GM18868 (cell line): ENCODE results near the gene KCTD8.

Source experiments
- ATAC-seq: cut with Tn5 transposase; IDR thresholded peaks from one replicate; pipeline ENCODE4 v1.9.1; 2021; ENCODE audit warnings: mild to moderate bottlenecking, moderate library complexity; ENCODE audit not compliant: unreplicated experiment

Gene KCTD8

DNA sequence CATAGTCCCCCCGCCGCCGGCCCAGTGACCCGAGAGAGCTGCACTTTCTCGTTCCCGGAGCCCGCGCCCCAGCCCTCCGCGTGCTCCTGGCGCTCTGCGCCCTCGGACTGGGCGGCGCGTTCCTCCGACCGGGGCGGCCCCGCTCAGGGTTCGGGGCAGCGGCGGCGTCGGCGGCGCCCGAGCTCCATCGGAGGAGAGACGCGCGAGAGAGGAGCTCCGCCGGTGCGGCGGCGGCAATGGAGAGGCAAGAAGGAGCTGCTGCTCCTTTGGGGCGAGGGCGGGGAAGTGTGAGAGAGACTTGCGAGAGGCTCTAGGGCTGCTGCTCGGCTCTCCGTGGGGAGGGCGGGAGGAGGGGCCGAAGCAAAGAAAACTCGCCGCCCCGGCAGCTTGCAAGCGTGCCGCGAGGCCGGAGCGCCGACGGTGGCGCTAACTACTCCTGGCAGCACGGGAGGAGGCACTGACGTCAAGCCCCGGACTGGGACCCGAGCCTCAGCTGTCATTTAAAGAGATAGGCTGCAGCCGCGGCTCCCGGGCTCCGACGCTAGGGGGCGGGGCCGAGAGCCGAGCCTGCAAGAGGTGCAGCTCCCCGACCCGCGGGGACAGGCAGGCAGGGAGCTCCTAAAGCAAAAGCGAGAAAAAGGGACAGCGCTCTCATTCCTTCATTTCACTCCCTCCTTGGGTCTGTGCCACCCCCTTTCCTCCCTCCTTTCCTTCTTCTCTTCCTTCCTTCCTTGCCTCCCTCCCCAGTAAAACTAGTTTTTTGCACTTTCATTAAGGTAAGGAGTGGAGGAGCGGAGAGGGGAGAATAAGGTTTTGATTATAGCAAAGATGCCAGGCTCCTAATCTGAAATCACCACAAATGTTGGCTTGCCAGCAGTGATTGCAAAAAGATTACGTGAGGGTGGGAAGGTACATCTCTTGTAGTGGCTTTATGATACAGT, at the start of gene KCTD8:
TSS of gene KCTD8 (minus strand) at position 289 of the 941 bp plus-strand sequence.
- ATAC-seq, result peak; percentile 97

DNA sequence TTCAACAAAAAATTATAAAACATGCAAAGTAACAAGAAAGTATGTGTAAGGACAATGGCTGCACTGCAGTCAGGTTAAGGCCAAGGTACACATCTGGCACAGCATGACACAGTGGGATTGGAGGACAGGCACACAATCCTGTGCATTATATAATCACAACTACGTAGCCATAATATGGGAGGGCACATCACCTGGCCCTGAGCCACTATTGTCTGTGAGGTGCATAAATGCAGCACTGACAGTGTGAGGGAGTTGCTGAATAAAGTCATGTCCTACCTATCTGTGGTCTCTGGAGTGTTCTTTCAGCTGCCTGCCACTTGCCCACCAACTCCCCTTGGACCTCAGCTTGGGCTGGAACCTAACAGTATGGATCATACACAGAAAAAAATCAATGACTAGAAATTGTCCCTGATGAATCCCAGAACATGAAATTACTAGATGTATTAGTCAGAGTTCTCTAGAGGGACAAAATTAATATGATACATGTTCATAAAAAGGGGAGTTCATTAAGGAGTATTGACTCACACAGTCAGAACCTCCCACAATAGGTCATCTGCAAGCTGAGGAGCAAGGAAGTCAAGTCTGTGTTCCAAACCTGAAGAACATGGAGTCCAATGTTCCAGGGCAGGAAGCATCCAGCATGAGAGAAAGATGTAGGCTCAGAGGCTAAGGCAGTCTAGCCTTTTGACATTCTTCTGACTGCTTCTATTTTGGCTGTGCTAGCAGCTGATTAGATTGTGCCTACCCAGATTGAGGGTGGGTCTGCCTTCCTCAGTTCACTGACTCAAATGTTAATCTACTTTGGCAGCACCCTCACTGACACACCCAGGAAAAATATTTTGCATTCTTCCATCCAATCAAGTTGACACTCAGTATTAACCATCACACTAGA, 46.4 kb upstream of the KCTD8 start:
- no peak for ATAC-seq

DNA sequence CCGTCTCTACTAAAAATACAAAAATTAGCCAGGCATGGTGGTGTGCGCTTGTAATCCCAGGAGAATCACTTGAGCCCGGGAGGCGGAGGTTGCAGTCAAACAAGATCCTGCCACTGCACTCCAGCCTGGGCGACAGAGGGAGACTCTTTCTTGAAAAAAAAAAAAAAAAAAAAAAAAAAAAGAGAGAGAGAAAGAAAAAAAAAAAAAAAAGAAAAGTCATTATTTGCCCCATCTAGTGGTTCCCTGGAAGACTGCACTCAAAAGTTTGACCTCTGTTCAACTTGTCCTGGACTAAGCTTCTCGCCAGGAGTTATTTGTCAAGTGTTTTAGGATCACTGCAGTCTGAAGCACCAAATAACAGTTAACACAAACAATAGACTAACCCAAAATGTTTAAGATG, 45.3 kb upstream of the KCTD8 start:
- ATAC-seq, result peak; percentile 82

DNA sequence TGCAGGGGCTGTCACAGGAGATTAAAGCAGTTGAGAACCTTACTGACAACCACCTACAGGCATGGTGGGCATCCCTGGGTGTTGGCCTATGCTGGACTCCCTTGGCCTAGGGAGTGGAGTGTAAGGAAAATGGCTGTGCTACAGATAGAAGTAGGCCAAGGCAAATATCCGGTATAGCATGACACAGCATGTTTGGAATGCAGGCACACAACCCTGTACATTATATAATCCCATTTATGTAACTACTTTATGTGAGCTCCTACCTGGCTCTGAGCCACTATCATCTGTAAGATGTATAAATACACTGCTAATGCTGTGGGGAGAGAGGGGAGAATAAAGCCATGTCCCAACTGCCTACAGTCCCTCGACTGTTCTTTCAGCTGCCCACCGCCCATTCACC, 38.7 kb upstream of the KCTD8 start:
- no peak for ATAC-seq

- no peak for ATAC-seq
Observed at GRCh38 chr4:44479731-44480130, 31.1 kb upstream of the KCTD8 start.

DNA sequence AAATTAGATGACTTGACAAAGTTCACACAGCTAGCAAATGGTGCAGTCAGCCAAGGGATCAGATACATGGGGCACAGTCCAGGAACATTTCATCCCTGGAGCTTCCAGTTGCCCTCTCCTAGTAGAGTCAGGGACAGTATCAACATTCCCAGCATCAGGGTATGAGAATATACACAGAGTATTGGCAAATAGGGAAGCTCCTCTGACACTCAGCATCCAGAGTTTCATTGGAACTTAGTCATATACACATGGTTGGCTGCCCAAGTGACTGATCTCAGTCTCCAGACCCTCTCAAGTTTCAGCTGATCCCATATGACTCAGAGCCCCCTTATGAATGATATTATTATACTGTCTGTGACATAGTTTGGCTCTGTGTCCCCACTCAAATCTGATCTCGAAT, 13.7 kb upstream of the KCTD8 start:
- ATAC-seq, result no peak

DNA sequence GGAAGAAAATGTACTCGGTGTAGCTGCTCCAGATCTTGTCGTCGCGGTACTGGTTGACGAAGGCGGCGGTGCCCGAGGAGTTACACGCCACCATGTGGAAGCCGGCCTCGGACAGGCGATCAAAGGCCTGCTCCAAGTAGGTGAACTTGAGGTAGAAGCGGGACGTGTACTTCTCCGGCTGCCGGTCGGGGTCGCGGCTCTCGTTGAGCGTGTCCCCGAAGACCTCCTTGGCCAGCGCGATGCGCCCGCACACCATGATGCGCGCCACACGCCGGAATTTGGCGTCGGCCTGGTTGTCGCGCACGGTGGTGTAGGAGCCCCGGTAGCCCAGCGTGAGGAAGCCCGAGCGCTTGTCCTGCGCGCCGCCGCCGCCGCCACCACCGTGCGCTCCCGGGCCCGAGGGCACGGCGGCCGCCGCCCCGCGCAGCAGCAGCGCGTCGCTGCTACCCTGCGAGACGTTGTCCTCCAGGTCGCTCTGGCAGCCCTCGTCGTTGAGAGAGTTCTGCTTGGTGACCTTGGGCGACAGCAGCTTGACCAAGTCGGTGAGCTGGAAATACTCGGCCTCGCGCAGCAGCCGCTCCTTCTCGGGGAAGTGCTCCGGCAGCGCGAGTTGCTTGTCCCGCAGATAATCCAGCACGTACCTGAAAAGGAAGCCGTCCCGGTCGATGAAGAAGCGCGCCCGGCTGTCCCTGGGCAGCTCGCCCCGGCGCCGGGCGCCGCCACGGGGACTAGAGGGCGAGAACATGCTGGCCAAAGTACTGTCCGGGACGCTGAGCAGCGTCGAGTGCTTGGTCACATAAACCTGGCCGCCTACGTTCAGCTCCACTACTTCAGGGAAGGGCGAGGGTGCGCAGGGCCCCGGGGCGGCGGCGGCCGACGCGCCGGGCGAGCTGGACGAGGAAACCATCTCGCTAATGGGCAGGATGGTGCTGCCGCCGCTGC, 775 bp downstream of the KCTD8 start:
- ATAC-seq, result peak; percentile 2

GRCh38 chr4:44446801-44447562, 1.6 kb downstream of the KCTD8 start:
- no peak for ATAC-seq

DNA sequence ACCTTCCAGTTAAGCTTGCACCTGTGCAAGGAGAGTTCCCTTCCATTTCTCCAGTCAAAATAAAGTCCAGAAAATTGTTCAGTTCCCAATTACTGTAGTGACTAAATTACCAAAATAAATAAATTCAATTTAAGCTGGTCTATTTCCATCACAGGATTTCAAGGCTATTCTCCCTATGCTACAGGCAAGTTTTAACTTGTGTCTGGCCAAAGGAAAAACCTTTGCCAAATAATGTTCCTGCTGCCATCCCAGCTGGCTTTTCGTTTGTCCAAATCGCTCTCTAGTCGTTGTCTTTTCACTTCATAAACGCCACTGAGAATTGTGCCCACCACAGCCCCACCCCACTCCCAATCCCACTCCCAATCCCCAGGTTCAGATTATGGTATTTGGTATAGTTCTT, 2.4 kb downstream of the KCTD8 start:
- no peak for ATAC-seq

GRCh38 chr4:44438687-44439086, 9.9 kb downstream of the KCTD8 start:
- no peak for ATAC-seq

DNA sequence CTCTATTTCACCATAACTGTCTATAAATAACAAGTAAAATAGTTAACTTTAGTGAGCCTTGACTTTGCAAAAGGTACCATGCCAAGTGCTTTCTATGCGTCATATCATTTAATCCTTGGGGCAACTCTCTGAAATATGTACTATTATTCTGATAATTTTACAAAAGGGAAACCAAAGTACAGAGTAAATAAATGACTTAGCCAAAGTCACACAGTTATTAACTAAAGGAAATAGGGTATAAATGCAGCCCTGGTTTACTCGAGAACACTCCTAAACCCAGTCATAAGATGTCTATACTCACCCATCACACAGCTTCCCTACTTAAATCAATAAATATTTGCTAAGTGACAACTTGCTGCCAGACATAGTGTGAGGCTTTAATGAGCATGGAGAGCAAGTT, 14.4 kb downstream of the KCTD8 start:
- ATAC-seq, result no peak

DNA sequence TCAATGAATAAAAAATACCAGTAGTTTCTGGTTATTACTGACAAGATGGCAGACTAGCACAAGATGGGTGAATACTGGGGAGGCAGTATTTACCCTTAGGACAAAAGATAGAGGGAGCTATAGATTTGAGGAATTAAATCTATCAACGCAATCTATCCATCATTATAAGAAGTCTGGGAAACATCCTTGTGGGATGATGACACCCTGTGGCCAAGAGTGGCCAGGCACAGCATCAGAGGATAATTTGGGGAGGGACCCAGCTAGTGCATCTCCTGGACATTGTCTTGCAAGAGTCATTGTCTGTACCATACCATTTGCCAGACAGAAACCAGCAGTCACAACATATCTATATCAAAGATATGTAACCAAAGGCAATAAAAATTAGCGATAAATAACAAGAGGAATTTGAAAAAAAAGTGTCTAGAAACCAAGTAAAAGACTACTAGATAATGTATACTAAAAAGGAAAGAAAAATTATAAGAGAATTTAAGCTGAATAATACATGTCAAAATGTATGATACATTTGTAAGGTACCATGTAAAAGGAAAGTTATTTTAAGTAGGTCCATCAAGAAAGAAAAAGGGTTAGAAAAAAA, 22.9 kb downstream of the KCTD8 start:
- ATAC-seq, result no peak

DNA sequence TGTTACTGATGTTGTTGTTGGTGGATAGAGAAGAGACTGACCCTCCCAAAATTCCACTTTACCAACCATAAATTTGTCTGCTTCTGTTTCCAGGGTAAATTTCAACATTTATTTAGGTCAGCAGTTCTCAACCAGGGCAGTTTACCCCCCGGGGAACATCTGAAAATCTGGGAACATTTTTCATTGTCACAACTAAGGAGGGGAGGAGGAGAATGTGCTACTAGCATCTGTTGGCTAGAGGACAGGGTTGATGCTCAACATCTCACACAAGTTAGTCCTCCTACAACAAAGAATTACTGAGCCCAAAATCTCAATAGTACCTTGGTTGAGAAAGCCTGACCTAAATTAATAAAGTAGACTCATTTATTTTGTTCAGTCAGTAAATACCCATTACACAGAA, 25.7 kb downstream of the KCTD8 start:
- ATAC-seq, result no peak

DNA sequence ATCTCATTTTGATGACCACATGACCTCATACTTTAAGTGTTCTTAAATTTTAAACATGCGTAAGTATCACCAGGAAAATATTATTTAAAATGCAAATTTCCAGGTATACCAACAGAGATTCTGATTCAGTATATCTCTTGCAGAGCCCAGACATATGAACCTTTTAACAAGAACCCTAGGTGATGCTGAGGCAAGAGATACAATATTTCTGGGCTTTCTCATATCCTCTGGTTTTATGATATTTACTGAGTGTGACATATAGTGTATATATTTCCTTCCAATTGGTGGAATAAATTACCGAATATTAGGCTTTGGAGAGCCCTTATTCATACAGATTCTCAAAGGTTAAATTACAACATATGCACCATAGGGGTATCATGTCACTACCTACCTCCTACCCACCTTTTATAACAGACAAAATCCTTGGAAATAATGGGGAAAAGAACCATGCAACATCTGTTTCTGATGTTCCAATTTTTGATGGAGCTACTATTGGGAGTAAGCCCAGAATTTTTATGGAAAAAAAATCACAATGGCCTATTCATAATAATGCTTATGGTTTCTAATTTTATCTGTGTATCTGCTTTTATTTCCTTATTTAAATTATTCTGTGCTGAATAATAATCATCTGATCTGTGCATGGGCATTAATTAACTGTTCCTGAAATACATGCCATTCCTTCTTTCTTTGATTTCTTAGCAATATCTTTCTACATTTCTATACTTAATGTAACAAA, 27.1 kb downstream of the KCTD8 start:
- ATAC-seq, result no peak

DNA sequence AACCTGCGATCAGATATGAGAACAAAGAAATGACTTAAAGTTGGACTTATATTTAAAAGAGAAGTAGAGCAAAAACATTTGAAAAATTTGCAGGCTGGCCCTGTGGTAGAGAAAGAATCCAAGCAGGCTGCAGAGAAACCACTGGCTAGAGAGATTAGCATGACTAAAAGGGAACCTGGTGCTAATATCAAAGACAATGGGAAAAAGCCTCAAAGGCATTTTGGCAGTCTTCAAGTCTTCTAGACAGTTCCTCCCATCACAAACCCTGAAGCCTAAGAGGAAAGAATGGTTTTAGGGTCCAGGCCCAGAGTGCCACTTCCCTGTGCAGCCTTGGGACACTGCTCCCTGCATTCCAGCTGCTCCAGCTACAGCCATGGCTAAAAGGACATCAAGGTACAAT, 33.4 kb downstream of the KCTD8 start:
- no peak for ATAC-seq

DNA sequence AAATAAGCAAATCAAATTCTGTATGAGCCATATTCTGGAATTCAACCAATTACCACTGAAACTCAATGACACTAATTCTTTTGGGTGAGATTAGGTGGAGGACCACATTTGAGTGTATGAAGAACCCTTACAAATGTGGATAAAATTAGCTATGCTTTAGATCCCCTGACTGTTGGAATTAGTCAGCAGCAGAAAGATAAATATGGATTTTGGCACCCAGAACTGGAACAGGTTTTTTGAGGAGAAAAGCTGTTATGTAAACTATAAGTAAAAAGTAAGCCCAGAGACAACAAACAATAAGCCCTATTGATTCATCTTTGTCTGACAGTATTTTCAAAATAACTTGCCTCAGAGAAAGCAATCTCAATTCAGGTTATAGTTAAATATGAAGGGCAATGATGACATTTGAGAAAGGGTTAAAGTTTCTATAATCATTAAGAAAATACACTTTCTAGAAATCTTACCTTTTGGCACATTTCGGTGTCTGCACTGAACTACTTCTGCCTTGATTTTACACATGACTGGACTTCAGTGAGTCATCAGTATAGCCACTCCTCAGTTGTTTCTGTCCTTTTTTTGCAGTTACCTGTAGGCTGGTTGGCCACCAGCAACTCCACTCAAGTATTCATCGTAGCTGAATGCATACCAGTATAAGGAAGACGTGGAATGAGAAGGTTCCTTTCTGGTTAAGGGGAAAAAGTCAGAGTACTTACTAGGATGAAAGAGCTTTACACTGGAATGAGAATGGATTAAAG, 80.0 kb downstream of the KCTD8 start:
- no peak for ATAC-seq

DNA sequence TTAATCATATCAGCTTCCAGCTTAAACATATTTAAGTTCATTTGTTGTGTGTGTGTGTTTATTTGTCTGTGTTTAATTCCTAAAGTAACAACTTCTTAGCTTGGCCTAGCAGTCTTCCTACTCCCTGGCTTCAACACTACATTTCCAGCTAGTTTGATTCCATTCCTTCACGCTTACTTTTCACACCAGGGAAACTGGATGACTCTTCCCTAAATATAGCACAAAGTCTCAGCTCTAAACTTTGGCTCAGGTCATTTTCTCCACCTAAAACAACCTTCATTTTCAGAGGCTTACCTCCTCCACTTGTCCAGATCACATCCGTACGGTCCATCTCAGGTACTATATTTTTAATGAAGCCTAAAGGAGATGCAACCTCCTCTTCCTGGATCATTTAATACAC, 94.4 kb downstream of the KCTD8 start:
- ATAC-seq, result no peak

DNA sequence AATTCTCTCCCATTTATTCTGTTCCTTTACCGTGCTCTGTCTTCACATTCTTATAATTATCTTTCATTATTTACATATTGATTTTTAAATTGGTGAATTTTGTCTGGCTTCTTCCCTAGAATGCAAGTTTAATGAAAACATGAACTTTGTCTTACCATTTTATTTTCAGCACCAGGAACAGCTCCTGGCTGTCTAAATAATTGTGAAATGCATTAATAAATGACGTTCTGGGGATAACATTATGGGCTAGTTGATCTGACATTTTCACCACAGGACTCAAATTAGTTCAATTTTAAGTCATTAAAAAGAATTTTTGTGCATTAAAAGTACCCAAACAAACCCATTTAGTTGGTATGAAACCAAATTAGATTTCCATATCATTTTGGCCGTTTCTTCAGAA, 97.5 kb downstream of the KCTD8 start:
- ATAC-seq, result no peak
